Gastroesophageal sphincter (tissue), 3 donors: ENCODE measurements around the gene NTSR1.

Source experiments
- EP300 ChIP-seq: sonication (generic); formaldehyde crosslinking; IDR thresholded peaks from one replicate; pipeline ENCODE4 v1.6.1; 2017; ENCODE audit warnings: antibody characterized with exemption, mild to moderate bottlenecking
- POLR2A ChIP-seq, 2 donors: fragments of 450-650 bp; IDR thresholded peaks; one replicate each; pipeline ENCODE4 v1.6.1; 2017; ENCODE audit warnings: antibody characterized with exemption in 2 of 2, mild to moderate bottlenecking in 2 of 2, moderate library complexity in 1 of 2
- POLR2AphosphoS5 ChIP-seq: sonication (generic); formaldehyde crosslinking; IDR thresholded peaks from one replicate; pipeline ENCODE4 v1.6.1; 2017; ENCODE audit warnings: antibody characterized with exemption
- TF ChIP-seq, protein P1 (sequence below), 4 experiments: fragments of 200-600 bp in 2 of 4; fragments of 450-650 bp in 2 of 4; sonication (generic) in 1 of 4; IDR thresholded peaks; one replicate each; pipeline ENCODE4 v1.5.1; 2017 to 2019; ENCODE audit warnings: antibody characterized with exemption in 4 of 4, mild to moderate bottlenecking in 2 of 4, moderate library complexity in 2 of 4

DNA sequence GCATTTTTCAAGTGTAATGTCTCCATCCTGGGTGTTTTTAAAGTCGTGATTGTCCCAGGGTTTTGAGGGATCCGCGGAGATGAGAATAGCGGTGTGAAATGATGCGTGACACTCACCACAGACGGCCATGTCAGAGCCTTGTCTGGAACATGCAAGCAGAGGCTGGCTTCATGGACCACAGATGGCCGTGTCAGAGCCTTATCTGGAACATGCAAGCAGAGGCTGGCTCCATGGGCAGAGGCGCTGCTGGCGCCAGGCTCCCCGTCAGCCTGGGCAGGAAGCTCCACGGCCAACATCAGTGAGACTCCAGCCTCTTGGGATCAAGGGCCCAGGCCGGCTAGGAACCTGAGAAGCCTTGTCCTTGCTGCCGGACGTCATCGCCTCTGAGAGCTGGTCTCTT is 80.0 kb downstream of the NTSR1 start:
- TF ChIP-seq POLR2A (IDR thresholded peaks at IDR 0.05), result no peak
- TF ChIP-seq, protein P1, sequence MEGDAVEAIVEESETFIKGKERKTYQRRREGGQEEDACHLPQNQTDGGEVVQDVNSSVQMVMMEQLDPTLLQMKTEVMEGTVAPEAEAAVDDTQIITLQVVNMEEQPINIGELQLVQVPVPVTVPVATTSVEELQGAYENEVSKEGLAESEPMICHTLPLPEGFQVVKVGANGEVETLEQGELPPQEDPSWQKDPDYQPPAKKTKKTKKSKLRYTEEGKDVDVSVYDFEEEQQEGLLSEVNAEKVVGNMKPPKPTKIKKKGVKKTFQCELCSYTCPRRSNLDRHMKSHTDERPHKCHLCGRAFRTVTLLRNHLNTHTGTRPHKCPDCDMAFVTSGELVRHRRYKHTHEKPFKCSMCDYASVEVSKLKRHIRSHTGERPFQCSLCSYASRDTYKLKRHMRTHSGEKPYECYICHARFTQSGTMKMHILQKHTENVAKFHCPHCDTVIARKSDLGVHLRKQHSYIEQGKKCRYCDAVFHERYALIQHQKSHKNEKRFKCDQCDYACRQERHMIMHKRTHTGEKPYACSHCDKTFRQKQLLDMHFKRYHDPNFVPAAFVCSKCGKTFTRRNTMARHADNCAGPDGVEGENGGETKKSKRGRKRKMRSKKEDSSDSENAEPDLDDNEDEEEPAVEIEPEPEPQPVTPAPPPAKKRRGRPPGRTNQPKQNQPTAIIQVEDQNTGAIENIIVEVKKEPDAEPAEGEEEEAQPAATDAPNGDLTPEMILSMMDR (IDR thresholded peaks at IDR 0.05), result no peak
- no peak for TF ChIP-seq EP300
- no peak for TF ChIP-seq POLR2AphosphoS5
